GM19239 (cell line): ENCODE measurements around the gene SIGLEC11.

Source experiments
- DNase-seq: peaks from one replicate; pipeline ENCODE4 v3.0.0; 2011; ENCODE audit warnings: low spot score; ENCODE audit not compliant: insufficient read length
- FAIRE-seq: peaks from 2 replicates; lab custom pipeline; 2011; peaks lifted over from hg19 to GRCh38; lab: Jason Lieb, UNC

SIGLEC11 gene

DNA sequence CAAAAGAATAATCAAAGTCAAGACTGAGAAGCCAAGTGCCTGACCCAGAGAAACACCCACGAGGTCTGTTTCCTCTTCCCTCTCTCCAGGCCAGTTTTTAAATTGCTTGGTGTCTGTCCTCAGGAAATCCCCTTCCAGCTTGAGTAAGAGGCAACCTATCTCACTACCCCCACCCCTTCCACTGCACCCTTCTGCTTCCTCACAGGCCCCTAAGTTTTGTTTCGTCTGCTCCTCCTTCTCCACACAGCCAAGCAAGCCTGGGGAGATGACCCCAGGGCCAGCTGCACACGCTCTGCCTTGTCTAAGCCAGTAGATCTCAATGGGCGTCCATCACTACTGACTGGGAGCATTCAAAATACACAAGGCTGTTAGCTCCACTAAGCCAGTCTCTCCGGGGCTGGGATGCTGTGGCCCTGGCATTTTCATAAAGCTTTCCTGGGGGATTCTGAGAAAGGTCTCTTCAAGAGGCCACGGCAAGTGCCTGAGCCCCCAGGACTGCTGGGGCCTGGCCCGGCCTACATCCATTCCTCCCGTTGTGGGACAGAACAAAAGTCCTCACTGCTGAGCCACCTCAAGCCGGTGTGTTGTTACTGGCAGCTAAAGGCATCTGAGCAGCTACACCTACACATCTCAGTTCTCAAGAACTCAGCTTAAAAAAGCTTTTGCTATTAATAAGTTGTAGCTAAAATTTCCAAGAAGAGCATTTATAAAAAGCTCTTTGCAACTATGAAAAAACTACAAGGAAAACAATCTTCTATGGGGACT lies 49.4 kb downstream of the SIGLEC11 start:
- peak; percentile 49 for DNase-seq
- peak; percentile 64 for FAIRE-seq

DNA sequence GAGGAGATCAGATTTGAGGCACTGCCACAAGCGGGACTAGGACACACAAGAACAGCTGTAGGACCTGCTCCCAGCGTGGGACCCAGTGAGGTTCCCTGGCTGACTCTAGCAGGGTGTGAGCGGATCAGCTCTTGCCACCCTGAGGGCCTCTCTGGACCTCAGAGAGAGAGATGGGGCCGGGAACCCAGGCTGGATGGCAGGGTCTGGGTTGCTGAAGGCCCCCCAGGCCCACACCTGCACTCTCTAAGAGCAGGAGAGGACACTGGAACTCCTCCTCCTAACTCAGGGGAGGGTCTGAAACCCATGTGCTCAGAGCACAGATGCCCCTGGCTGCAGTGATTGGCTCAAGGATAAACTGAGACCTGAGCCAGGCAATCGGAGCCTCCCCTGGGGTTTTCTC lies 50.8 kb downstream of the SIGLEC11 start:
- FAIRE-seq: no peak
- no peak for DNase-seq

DNA sequence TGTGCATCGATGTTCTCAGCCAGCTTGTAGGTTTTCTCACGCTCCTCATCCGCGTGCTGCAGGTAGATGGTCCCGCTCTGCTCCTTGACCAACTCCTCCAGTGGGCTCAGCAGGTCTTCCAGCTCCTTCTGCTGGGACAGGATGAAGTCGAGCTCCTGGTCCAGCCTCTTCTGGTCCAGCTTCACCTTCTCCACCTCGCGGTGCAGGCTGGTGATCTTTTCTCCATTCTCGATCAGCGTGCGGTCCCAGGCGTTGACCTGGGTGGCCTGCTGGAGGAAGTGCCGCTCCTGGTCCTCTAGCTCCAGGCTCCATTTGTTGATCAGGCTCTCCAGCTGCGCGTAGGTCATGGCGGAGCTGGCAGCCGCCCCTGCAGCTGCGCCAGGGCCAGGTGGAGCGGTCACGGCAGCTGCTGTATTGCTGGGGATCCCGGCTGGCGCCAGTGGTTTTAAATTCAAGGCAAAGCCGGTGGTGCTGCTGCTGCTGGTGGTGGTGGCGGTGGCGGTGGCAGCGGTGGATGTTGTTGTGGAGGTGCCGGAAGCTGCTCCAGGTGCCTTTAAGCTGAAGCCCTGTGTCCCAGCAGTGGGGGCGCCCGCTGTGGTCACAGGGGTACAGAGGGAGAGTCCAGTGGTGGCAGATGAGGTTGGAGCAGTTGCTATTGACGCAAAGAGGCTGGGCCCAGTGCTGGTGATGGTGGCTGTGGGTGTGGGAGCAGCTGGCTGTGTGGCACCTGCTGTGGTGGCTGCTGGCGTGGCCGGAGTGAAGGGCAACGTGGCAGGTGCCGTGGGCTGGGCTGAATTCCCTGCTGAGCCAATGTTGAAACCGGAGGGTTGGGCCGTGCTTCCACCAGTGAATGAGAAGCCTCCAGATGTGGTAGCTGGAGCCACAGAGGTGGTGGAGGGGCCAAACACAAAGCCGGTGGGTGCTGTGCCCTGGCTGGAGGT lies 52.2 kb downstream of the SIGLEC11 start:
- DNase-seq (no peak), FAIRE-seq (no peak)

DNA sequence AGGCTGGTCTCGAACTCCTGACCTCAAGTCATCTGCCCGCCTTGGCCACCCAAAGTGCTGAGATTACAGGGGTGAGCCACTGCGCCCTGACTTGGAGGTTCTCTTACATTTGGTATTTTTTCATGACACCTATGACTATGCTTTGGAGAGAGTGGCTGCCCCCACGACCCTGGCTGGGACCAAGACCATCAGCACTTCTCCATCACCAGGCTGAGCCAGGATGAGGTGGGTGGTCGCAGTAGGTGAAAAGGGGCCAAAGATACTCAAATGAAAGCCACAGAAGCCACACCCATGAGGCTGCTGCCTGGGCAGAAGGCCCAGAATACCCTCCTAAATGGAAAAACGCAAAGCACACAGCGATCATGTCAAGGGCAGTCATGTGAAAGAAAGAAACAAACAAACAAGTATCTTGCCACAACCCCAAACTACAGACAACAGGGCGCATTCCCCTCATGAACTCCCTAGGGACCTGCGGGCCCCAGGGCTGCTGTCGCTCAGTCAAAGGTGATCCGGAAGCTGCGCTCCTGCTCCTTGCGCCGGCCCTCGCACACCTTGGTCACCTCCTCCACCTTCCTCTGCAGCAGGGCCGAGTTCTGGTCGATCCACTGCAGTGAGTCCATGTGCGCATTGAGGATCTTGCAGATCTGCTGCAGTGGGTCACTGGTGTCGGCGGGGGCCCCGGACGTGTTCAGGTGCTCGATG lies 53.1 kb downstream of the SIGLEC11 start:
- no peak for FAIRE-seq
- no peak for DNase-seq

DNA sequence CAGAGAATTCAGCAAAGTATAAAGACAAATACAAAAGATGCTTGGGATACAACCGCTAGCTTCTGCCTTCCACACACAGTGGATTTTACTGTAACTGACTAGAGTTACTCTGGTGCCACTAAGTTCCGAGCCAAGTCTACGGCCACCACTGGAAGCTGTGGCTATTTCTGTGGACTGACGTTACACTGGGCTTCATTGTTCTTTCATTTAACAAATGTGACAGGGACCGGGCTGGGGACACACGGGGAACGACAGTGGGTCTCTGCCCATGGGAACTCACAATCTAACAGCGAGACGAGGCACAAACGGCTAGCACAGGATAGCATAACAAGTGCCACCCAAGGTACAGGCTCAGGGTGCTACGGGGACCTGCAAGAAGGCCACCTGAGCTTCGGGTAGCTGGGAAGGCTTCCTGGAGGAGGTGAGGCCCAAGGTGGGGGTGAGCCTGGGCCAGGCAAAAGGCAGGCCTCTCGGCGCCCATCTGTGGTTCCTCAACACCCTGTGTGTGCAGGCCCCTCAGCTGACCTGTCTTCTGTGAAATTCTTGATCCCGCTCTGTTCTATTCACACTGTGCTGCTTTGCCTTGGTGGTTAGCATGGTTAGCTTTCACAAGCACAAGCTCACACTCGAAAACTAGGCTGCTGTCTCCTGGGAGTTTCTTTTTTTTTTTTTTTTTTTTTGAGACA lies 54.0 kb downstream of the SIGLEC11 start:
- peak; percentile 37 for FAIRE-seq
- DNase-seq: no peak

DNA sequence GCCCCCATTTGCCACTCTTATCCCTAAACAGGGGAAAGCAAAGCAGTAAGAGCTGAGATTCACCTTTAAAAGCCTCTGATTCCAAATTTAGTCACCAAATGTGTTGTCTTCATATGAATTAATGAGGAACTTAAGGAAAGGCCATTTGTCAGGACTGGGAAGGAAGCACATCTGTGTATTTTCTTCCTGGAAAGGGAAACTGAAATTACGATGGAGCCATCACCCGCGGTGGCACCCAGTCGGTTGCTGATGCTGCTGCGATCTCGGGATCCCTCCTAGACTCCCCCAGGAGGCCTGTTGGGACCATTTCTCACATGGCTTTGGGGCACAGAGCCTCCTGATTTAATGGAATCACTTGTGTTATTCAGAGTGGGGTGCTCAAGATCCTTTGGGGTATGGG lies 56.8 kb downstream of the SIGLEC11 start:
- DNase-seq: no peak
- FAIRE-seq: no peak
